Measurements from ENCODE around the gene XPC.

The XPC gene

DNA sequence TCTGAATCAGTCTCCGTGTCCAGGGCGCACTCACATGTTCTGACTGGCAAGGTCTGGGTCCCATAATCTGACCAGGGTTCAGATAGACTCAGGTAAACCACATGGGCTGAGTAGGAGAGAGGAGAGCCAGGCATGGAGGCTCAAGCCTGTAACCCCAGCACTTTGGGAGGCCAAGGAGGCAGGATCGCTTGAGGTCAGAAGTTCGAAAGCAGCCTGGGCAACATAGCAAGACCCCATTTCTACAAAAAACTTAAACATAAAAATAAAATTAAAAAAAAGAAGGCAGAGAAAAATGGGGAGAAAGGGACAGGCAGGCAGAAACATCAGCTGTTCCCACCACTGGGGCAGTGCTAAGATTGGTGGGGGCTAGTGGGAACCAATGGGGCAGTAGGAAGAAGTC, 48.2 kb downstream of the XPC start:
- no peak overlapping the region for H3K4me3 ChIP-seq (ENCODE audit: low read depth, low read length, poor library complexity, severe bottlenecking)
- no peaks in the 10 kb centered on the region for H4K20me1 ChIP-seq (ENCODE audit: insufficient read depth, low read length)
- no peak overlapping the region for H3K4me2 ChIP-seq (ENCODE audit: low read length)
- H3K4me1 ChIP-seq (ENCODE audit: insufficient read depth, low read length, severe bottlenecking), result peaks cover 14% of the 10 kb centered on the region
- TF ChIP-seq CTCF (IDR thresholded peaks at IDR 0.05; ENCODE audit: low read length), result no peak
- TF ChIP-seq EZH2 (IDR thresholded peaks at IDR 0.05; ENCODE audit: borderline replicate concordance, low read length), result no peak
- H3K9me3 ChIP-seq (ENCODE audit: low read length), result no peaks in the 10 kb centered on the region
- no peaks in the 10 kb centered on the region for H3K27me3 ChIP-seq (ENCODE audit: insufficient read depth, low read length)
- no peak overlapping the region for H3K27ac ChIP-seq (ENCODE audit: low read depth, low read length, poor library complexity, severe bottlenecking)
- H2AFZ ChIP-seq (ENCODE audit: low read length), result no peak overlapping the region
- H3F3A ChIP-seq (ENCODE audit: insufficient read depth, low read length), result no peaks in the 10 kb centered on the region
- H3K79me2 ChIP-seq (ENCODE audit: insufficient read depth, low read length), result no peaks in the 10 kb centered on the region
- no peaks in the 10 kb centered on the region for H3K9me2 ChIP-seq (ENCODE audit: low read depth, low read length)
- H3K9ac ChIP-seq (ENCODE audit: low read length), result no peak overlapping the region
- peaks cover 56% of the 10 kb centered on the region for H3K36me3 ChIP-seq (ENCODE audit: insufficient read depth, low read length)

- TF ChIP-seq CTCF (IDR thresholded peaks at IDR 0.05; ENCODE audit: low read length) (no peak), EZH2 (IDR thresholded peaks at IDR 0.05; ENCODE audit: borderline replicate concordance, low read length) (no peak)
- Histone ChIP-seq H2AFZ (ENCODE audit: low read length) (no peak overlapping the region), H3K4me1 (ENCODE audit: insufficient read depth, low read length, severe bottlenecking) (peaks cover 14% of the 10 kb centered on the region), H3K36me3 (ENCODE audit: insufficient read depth, low read length) (peaks cover 50% of the 10 kb centered on the region), H3K27me3 (ENCODE audit: insufficient read depth, low read length) (no peaks in the 10 kb centered on the region), H3K9ac (ENCODE audit: low read length) (no peak overlapping the region), H3K4me3 (ENCODE audit: low read depth, low read length, poor library complexity, severe bottlenecking) (no peak overlapping the region), H3K27ac (ENCODE audit: low read depth, low read length, poor library complexity, severe bottlenecking) (no peak overlapping the region), H3K9me3 (ENCODE audit: low read length) (no peaks in the 10 kb centered on the region), H3F3A (ENCODE audit: insufficient read depth, low read length) (no peaks in the 10 kb centered on the region), H3K4me2 (ENCODE audit: low read length) (no peak overlapping the region), H3K9me2 (ENCODE audit: low read depth, low read length) (no peaks in the 10 kb centered on the region), H3K79me2 (ENCODE audit: insufficient read depth, low read length) (no peaks in the 10 kb centered on the region), H4K20me1 (ENCODE audit: insufficient read depth, low read length) (no peaks in the 10 kb centered on the region)
Measured at GRCh38 chr3:14129296-14129695, 49.1 kb downstream of the XPC start.

GRCh38 chr3:14128724-14129123, 49.7 kb downstream of the XPC start:
- Histone ChIP-seq H3K9me3 (ENCODE audit: low read length) (no peaks in the 10 kb centered on the region), H3K79me2 (ENCODE audit: insufficient read depth, low read length) (peaks cover 4% of the 10 kb centered on the region; the same call in 1 of the 2 replicates), H3K9ac (ENCODE audit: low read length) (no peak overlapping the region), H2AFZ (ENCODE audit: low read length) (no peak overlapping the region), H3K27ac (ENCODE audit: low read depth, low read length, poor library complexity, severe bottlenecking) (no peak overlapping the region), H3K27me3 (ENCODE audit: insufficient read depth, low read length) (no peaks in the 10 kb centered on the region), H4K20me1 (ENCODE audit: insufficient read depth, low read length) (no peaks in the 10 kb centered on the region), H3K4me1 (ENCODE audit: insufficient read depth, low read length, severe bottlenecking) (peaks cover 14% of the 10 kb centered on the region), H3K9me2 (ENCODE audit: low read depth, low read length) (no peaks in the 10 kb centered on the region), H3F3A (ENCODE audit: insufficient read depth, low read length) (no peaks in the 10 kb centered on the region), H3K4me2 (ENCODE audit: low read length) (no peak overlapping the region), H3K36me3 (ENCODE audit: insufficient read depth, low read length) (peaks cover 44% of the 10 kb centered on the region), H3K4me3 (ENCODE audit: low read depth, low read length, poor library complexity, severe bottlenecking) (no peak overlapping the region)
- TF ChIP-seq EZH2 (IDR thresholded peaks at IDR 0.05; ENCODE audit: borderline replicate concordance, low read length), result no peak
- no peak for TF ChIP-seq CTCF (IDR thresholded peaks at IDR 0.05; ENCODE audit: low read length)
